ENCODE data around the gene HBZ.
"Not testable (repeated sequence)": the region's sequence is repeated elsewhere in the genome, so short reads cannot be mapped to it uniquely, and the experiment has no call there.

The HBZ gene

GRCh38 chr16:152141-153128, at the start of gene HBZ:
Gene HBZ, plus strand, starts transcription at chr16:152644. Its CDS starts 266 bp downstream, at chr16:152910.
- no peak for DNase-seq

GRCh38 chr16:104355-104754, 48.1 kb upstream of the HBZ start:
- DNase-seq, result no peak

DNA sequence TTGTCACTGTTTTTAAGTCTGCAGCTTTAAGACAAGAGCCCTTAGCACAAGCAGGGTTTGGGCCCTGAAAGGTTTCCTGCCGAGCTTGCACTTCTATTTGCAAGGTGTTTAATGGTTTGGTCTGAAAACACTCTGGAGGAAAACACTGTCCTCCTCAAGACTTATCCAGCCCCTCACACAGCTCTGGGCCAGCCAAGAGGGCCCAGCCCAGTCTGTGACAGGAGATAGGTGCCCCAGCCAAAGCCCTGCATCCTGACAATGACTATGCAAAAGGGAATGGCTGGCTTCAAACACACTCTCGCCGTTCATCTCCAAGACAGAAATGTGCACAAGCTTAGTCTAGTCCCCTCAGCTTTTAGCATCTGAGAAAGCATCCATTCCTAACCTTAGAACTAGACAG, 47.5 kb upstream of the HBZ start:
- DNase-seq, result no peak

GRCh38 chr16:105521-105920, 46.9 kb upstream of the HBZ start:
- no peak for DNase-seq

- DNase-seq, result peak in 3 of 4 experiments; percentile 8 to 25 (median 17)
These were observed 45.7 kb upstream of the HBZ start for GRCh38 chr16:106623-107324.

DNA sequence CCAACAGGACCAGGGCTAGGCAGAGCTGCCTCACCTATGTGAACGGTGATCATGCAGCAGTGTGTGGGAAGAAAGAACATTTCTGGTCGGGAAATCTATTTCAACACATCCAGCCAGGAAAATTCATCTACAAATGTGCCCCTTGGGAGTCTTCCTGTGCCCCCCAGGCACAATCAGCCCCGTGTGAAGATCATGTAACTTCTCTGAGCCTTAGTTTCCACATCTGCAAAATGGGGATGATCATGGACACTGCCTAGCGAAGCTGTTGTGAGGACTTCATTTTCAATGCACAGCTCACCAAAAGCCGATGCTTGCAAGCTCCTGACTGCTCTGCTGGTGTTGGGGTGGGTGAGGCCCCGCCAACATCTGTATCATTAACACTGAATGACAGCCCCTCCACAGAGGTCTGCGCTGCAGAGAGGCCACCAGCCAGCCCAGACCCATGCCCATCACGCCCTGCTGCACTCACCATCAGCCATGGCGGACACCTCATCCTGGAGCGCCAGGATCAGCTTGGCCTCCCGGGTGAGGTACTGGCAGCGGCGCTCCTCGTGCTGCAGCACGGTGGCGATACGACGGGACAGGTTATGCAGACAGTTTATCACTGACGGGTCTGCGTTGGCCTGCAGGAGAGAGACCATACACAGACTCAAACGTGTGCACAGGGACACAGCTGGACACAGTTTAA, 40.1 kb upstream of the HBZ start:
- DNase-seq, result no peak

GRCh38 chr16:114327-114726, 38.1 kb upstream of the HBZ start:
- DNase-seq, result no peak

GRCh38 chr16:116015-116414, 36.4 kb upstream of the HBZ start:
- no peak for DNase-seq

DNA sequence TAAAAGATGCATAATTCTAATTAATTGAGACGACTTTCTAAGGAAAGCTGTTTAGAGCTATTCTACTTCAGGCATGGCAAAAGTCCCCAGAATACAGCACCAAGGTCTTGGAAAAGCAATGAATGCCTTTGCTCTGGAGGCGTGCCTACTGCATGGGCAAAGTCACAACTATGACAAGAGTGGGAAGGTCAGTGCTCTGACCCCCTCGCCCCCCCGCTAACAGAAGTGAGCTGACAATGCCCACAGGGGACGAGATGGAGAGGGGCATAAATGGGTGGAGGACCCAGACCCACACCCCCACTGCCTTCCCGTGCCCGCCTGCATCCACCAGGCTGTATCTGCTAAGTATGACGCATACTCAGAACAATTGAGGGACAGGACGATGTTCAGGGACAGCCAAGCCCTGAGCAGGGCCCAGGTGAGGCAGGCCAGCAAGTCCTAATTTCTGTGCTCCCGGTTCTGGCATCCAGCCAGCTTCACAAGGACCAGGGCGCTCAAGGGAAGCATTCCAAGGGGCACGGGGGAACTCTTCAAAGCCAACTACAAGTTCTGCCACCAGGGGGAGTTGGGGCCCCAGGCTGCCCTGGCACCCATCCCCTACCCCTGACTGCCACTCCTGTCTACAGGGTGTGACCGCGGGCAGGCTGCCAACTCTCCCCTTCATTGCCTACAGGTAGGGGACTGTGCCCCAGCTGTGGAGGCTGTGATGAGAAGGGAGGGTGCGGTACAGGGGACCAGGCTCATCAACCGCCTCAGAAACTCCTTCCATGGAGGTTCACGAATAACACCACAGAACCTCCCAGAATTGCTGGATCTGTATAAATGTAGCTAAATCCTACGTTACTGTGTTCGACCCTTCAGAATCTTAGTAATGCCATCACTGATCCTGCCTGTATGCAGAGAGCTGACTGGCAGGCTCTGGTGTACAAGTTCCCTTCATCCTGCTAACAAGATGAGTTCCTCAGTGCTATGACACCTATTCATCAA, 34.8 kb upstream of the HBZ start:
- DNase-seq, result peak; percentile 36 to 41 (median 39)

- DNase-seq, result no peak
These were observed 33.6 kb upstream of the HBZ start for GRCh38 chr16:118857-119256.

GRCh38 chr16:119295-119694, 33.1 kb upstream of the HBZ start:
- no peak for DNase-seq

DNA sequence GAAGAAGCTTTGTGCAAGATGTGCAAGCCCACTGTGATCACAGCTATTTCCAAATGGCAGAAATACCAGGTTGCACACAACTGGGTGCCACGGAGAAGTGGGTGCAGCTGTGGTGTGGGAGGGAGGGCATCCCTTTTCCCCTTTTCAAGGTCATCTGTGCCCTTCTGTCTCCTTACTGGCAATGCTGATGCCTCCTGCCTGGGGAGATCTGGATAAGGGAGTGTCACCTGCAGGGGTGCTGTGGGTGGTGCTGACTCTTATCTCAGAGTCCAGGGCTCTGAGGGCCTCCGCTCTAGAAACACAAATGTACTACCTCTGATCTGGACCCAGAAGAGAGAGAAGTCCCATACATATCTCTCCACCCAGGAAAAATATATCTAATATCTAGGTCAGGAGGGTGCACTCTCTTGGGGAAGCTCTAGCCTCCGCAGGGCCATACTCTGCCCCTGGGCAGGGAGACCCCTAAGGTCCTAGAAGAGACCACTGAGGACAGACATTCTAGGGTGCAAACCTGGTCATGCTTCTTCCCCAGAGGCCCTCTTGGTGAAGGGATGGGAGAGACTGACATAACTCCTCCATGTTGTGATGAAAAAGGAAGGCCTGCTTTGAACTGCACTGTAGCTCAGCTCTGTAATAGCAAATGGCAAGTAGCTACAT, 32.5 kb upstream of the HBZ start:
- DNase-seq, result no peak

DNA sequence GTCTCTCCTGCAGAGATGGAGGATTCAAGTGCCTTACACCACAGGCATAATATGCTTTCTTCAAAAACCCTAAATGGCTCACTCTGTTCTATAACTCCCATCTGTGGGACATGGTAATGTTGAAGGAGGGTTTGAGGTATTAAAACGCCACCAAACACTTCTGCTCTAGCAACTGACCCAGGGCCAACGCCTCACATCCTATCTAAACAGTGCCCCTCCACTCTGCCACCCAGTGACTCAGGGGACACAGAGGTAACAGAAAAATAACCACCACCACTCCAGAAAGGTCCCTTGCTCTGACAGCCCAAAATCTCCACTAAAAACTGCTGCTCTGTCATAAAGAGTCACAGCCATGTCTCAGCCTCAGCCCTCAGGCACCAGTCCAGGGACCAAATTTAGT, 31.7 kb upstream of the HBZ start:
- DNase-seq, result no peak

DNA sequence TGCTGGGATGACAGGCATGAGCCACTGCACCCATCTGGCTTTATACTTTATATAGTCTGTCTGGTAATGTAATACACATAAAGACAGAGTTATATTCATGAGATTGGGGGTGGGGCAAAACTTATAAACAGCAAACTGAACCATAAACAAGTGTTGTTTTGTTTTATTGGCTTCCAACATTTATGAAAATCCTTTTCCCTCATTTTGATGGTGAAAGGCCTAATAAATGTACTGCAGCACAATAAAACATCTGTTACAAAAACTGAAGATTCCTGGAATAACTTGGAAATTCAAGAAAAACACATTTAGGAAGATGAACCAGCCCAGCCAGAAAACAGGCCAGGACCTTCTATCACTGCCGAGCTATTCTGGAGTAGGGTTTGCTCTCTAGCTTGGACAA, 30.1 kb upstream of the HBZ start:
- DNase-seq, result no peak

GRCh38 chr16:123558-124350, 28.7 kb upstream of the HBZ start:
- not testable (repeated sequence) for DNase-seq

GRCh38 chr16:125011-125410, 27.4 kb upstream of the HBZ start:
- no peak for DNase-seq

DNA sequence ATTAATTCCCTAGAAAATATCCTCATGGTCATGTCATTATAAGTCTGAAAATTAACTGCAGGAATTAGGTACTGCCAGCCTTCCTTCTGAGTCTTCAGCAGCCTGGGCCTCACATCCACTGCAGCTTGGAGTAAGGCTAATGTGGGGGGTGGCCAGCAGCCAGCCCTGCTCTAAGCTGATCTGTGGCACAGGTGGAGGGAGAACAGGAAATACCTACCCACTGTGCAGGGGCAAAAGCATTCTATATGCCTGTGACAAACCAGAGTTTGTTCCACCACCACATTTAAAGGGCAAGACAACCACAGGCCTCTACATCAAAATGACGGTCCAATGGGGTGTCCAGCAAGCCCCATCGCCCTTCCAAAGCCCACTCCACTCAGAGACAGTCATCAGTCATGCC, 23.4 kb upstream of the HBZ start:
- DNase-seq, result no peak

DNA sequence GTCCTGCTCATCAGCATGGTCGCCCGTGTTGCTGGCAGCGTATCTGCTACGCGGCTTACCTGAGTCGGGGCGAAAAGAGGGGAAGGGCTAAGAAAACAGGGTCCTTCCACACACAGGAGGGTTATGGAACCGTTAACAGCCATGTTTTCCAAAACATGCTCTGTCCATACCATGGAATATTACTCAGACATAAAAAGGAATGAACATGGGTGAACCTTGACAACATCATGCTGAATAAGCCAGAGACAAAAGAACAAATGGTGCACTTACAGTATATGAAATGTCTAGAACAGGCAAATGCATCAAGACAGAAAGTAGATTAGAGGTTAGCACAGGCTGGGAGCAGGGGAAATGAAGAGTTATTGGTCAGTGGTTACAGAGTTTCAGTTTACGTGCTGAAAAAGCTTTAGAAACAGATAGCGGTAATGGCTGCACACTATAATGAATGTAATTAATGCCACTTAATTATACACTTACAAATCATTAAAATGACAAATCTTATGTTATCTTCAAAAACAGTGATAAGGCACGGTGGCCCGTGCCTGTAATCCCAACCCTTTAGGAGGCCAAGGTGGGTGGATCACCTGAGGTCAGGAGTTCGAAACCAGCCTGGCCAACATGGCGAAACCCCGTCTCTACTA, 21.8 kb upstream of the HBZ start:
- DNase-seq, result no peak

DNA sequence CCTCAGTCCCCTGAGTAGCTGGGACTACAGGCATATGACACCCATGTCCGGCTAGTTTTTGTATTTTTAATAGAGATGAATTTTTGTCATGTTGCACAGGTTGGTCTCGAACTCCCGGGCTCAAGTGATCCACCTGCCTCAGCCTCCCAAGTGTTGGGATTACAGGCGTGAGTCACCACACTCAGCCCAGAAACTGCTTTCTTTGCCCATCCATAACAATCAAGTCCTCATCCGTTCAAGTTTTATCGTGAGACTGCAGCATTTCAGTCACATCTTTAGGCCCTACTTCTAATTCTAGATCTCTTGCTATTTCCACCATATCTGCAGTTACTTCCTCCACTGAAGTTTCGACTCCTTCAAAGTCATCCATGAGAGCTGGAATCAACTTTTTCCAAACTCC, 20.3 kb upstream of the HBZ start:
- no peak for DNase-seq

GRCh38 chr16:133716-134115, 18.7 kb upstream of the HBZ start:
- DNase-seq, result no peak

Data from activated CD4-positive, CD25-positive, alpha-beta regulatory T cell (primary cell).